ACHN (cell line): ENCODE data around the gene C5orf15.

ENCODE experiments used
- DNase-seq: peaks from one replicate; pipeline ENCODE4 v3.0.0-alpha.2; 2015
- in situ Hi-C: cut with HindIII; loops from 2 replicates; pipeline ENCODE4 v1.10.0; 2017; ENCODE audit warnings: low sequenced_read_pairs, low pct_ligation_motif_present, low pct_unique_long_range_greater_than_20kb

Gene C5orf15

GRCh38 chr5:133968204-133968980, at the start of gene C5orf15:
TSS of gene C5orf15 (minus strand) at chr5:133968625. CDS start at chr5:133968584, 41 bp downstream.
- DNase-seq, result peak; percentile 96
- in situ Hi-C loops, result no loop called here

GRCh38 chr5:134008266-134008749, 39.9 kb upstream of the C5orf15 start:
- in situ Hi-C loops, result no loop called here

GRCh38 chr5:134007581-134008265, 39.3 kb upstream of the C5orf15 start:
- in situ Hi-C loops, result no loop called here
- DNase-seq, result no peak

More at GRCh38 chr5:134008266-134008749, 39.9 kb upstream of the C5orf15 start:
- DNase-seq, result no peak

- no peak for DNase-seq
- in situ Hi-C loops, result no loop called here
Measured at GRCh38 chr5:134006115-134006514, 37.7 kb upstream of the C5orf15 start.

GRCh38 chr5:134005417-134006061, 37.1 kb upstream of the C5orf15 start:
- in situ Hi-C loops, result no loop called here
- DNase-seq, result no peak

GRCh38 chr5:134004626-134005416, 36.4 kb upstream of the C5orf15 start, which contains the start of gene VDAC1:
TSS of gene VDAC1 (minus strand) at chr5:134004975. CDS start at chr5:133993012, 11,963 bp downstream.
- DNase-seq, result peak; percentile 75
- in situ Hi-C loops, result no loop called here

DNA sequence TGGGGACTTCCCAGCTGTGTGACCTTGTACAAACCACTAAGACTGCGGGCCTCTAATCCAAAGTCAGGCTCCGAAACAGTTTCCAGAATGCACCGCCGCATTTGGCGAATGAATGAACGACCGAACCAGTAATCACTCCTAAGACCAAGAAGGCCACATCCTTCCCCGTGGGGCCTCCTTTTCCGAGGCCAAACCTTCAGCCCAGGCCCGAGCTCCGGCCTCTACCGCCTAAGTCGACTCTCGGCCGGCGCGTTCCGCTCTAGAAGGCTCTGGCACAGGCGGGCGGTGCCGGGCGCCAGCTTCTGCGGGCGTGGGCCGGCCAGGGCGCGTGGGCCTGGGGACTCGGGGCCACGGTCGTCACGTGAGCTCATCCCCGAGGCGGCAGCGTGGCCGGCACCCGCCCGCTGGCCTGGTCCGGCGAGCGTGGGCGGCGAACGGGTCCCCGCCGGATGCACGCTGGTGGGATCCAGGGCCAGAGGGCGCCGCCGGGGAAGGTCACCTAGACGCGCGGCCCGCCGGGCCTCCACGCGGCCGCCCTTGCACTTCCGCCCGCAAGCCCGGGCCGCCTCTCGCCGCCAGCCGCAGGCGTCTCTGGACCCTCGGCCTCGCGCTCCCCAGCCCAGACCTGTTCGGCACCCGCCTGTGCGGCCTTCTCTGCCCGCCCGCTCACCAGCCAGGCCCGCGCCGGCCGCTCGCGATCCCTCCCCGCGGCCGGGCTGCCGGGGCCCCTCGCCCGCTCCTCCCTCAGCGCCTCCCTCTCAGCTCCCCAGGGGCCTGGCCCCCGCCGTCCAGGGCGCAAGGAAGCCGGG, 35.6 kb upstream of the C5orf15 start:
- in situ Hi-C loops, result no loop called here
- DNase-seq, result peak; percentile 39

DNA sequence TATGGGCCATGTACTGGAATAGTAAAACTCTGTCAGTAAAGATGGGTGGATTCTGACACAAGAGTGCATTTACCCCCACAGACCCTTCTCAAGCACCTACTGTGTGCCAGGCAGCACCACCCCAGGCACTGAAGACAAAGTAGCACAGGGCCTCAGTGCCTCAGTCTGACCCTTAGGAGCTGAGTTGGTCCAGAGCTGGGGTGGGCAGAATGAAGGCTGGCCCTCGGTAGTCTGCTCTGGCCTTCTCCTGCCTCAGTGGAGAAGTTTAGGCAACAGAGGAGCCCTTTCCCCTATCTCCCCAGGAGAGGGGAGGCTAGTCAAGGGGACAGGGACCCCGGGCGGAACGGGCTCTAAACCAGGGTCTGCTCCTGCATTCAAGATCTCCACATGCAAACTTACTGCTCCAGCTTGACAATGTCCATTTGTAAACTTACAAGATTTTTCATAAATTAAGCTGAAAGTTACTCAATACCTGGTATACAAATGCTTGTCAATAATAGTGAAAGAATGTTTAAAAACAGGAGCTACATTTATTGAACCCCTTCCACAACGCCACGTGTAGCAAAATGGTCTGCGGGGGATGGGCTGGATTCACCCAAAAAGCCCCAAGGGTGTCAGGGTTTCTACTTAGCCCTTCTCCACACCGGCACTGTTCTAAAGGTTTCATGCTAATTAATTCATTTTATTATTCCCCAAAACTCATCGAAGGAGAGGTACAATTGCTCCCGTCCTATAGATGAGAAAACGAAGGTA, 34.8 kb upstream of the C5orf15 start:
- no peak for DNase-seq
- in situ Hi-C loops, result no loop called here

- DNase-seq, result no peak
- in situ Hi-C loops, result no loop called here
Measured at GRCh38 chr5:134001938-134002731, 33.7 kb upstream of the C5orf15 start.

DNA sequence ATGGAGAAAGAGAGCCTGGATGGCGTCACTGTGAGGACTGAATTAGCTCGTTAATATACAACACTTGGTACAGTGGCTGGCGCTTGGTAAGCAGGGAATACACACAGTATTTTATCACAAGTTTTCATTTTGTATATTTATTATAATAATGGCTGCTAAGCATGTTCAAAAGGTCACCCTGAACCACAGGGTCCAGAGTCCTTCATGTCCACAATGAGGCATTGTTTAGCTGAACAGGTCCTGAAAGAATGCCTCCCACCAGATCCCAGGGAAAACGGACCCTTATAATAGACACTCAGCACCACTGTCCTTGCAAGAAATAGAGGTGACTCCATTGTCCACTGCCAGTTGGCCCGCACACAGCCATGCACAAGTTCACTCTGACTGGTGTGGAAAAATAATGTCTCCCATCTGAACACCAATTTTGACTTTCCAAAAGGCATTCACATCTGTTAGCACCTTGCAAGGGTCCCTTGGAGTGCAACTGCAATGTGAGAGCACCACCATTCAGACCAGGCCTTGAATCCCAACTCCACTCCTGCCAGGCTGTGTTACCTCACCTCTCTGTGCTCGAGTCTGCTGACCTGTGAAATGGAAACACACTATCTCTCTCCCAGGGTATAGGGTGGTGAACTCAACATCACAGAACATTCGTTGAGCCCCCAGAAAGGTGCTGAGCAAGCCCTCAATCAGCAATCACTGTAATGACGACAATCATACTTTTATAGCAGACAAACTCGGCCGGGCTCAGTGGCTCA, 32.5 kb upstream of the C5orf15 start:
- in situ Hi-C loops, result no loop called here
- DNase-seq, result no peak

GRCh38 chr5:134000091-134000511, 31.7 kb upstream of the C5orf15 start:
- in situ Hi-C loops, result no loop called here
- DNase-seq, result no peak

- no peak for DNase-seq
- in situ Hi-C loops, result no loop called here
Measured at GRCh38 chr5:133998807-133999206, 30.4 kb upstream of the C5orf15 start.

DNA sequence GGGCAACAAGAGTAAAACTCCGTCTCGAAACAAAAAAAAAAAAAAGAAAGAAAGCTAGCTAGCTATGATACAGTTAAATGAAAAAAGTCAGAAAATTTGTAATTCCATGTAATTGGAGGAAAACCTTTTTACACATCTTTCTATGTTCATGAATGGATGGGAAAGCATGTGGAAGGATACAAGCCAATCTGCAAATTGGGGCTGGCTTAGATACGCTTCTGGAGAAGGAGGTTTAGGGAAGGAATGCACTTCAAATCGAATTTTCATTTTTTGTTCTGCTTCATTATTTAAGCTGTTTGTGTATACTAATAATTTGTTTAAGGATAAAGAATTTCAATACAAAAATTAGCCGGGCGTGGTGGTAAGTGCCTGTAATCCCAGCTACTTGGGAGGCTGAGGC, 29.6 kb upstream of the C5orf15 start:
- in situ Hi-C loops, result no loop called here
- DNase-seq, result no peak

DNA sequence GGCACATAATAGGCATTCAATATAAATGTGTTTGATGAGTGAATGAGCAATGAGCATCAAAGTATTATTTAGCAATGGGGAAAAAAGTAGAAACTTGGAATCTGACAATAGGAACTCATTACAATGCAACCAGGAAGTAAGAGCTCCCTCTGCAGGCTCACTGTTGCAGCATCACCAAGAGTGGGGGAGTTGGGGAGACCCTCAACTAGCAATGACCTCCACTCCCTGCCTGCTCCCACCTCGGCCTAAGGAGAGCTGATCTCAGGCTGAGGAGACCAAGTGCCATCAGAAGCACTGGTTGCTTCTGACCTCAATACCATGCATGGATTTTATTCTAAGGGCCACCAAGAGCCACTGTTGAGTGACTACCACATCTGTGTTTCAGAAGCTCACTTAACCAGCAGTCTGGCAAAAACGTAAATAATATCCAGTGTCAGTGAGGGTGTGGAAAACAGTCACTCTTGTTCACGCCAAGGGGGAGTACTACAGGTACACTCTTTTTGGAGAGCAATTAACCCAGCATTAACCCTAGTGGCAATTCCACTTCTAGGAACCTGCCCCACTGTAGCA, 28.3 kb upstream of the C5orf15 start:
- no peak for DNase-seq
- in situ Hi-C loops, result no loop called here

GRCh38 chr5:133995883-133996563, 27.6 kb upstream of the C5orf15 start:
- DNase-seq, result no peak
- in situ Hi-C loops, result no loop called here
